Aorta (tissue), 5 donors: Measurements from ENCODE around the gene CLBA1. TPM values are rescaled to one million over a fixed set of nuclear protein-coding genes. Genes with fewer than 3 reads are reported as not detected.

Source experiments
- ATAC-seq: fragments of 200-7000 bp; cut with Tn5 transposase; one replicate; pipeline ENCODE4 v1.9.1; 2022; ENCODE audit warnings: moderate library complexity; ENCODE audit not compliant: low FRiP score
- DNase-seq, 2 donors: peaks; one replicate each; pipeline ENCODE4 v3.0.0-alpha.2; 2020
- H3K27ac ChIP-seq, 2 donors: one replicate each; pipeline ENCODE4 v1.5.1; 2013; ENCODE audit warnings: low read length in 2 of 2, mild to moderate bottlenecking in 2 of 2, moderate library complexity in 2 of 2, control low read depth in 1 of 2, inconsistent platforms in 1 of 2, low read depth in 1 of 2
- H3K27me3 ChIP-seq, 2 donors: one replicate each; pipeline ENCODE4 v1.6.1; 2013; ENCODE audit warnings: control low read depth in 1 of 2, low read length in 1 of 2, mild to moderate bottlenecking in 1 of 2, moderate library complexity in 1 of 2; ENCODE audit not compliant: insufficient read depth in 2 of 2, control insufficient read depth in 1 of 2
- H3K36me3 ChIP-seq, 2 donors: one replicate each; pipeline ENCODE4 v1.6.1; 2013; ENCODE audit warnings: control low read depth in 1 of 2, low read length in 1 of 2, mild to moderate bottlenecking in 1 of 2; ENCODE audit not compliant: insufficient read depth in 2 of 2, control insufficient read depth in 1 of 2
- H3K4me1 ChIP-seq, 2 donors: one replicate each; pipeline ENCODE4 v1.6.1; 2013; ENCODE audit warnings: low read length in 2 of 2, control low read depth in 1 of 2, mild to moderate bottlenecking in 1 of 2, moderate library complexity in 1 of 2; ENCODE audit not compliant: insufficient read depth in 2 of 2, control insufficient read depth in 1 of 2
- H3K4me3 ChIP-seq, 2 donors: one replicate each; pipeline ENCODE4 v1.5.1; 2013; ENCODE audit warnings: low read length in 2 of 2, control low read depth in 1 of 2, mild to moderate bottlenecking in 1 of 2
- H3K9me3 ChIP-seq: one replicate; pipeline ENCODE4 v1.6.1; 2013; ENCODE audit warnings: mild to moderate bottlenecking, low read length; ENCODE audit not compliant: control insufficient read depth
- WGBS, 2 donors: extraction: QIAGEN DNeasy Blood & Tissue Kit; methylation state at CpG; one replicate each; pipeline ENCODE4 v1.1.7; 2013; 5-methylcytosine and 5-hydroxymethylcytosine counted together
- intact Hi-C, 2 donors: fragments of 100-400 bp; cut with DNase I; formaldehyde crosslinking; loops; one replicate each; pipeline versions ENCODE4 v1.14.2 to v1.15.0; 2022
- long read RNA-seq, 2 donors: library from polyadenylated mRNA; unstranded; transcript quantifications; one replicate each; pipeline ENCODE4 v2.0.0, GENCODE V29; 2020 to 2021
- polyA plus RNA-seq, 2 donors: library from polyadenylated mRNA; stranded (reverse); fragments of 200-250 nt; gene quantifications; one replicate each; pipeline ENCODE4 v1.2.3, GENCODE V29; 2013
- total RNA-seq, 2 donors: library from RNA; stranded (reverse); fragmentation: NEBNext Ultra II Directional; extraction: Animal tissue kit (Norgen Biotek cat#: 25700); gene quantifications; one replicate each; pipeline ENCODE4 v1.2.1, GENCODE V29; 2021
- donor health status: healthy with polysubstance abuse.
- donor health status: Bipolar disorder and iron deficiency.
- donor health status: DM: no; HTN: no; CAD: no.
- donor health status: DM: no; HTN: no; CAD: no.
- donor health status: DM: yes; HTN: yes; CAD: no.

CLBA1 gene
- total RNA-seq (1 to 10 TPM; 2.6 to 5.1 TPM), polyA plus RNA-seq (10 to 100 TPM in 1 of 2 donors, 1 to 10 TPM in 1; 1.8 to 10.2 TPM)
- long read RNA-seq, donor 1, partial matches to known transcripts, result 1 of 9 reads
- long read RNA-seq, donor 1, other reads (novel, unspliced or antisense), result 4 of 9 reads
- long read RNA-seq, donor 2, transcript CLBA1-202 (5 exons, 2,370 nt), result major isoform, 5 of 8 reads
- long read RNA-seq, donor 2, partial matches to known transcripts, result 0 of 8 reads
- long read RNA-seq, donor 2, other reads (novel, unspliced or antisense), result 2 of 8 reads

DNA sequence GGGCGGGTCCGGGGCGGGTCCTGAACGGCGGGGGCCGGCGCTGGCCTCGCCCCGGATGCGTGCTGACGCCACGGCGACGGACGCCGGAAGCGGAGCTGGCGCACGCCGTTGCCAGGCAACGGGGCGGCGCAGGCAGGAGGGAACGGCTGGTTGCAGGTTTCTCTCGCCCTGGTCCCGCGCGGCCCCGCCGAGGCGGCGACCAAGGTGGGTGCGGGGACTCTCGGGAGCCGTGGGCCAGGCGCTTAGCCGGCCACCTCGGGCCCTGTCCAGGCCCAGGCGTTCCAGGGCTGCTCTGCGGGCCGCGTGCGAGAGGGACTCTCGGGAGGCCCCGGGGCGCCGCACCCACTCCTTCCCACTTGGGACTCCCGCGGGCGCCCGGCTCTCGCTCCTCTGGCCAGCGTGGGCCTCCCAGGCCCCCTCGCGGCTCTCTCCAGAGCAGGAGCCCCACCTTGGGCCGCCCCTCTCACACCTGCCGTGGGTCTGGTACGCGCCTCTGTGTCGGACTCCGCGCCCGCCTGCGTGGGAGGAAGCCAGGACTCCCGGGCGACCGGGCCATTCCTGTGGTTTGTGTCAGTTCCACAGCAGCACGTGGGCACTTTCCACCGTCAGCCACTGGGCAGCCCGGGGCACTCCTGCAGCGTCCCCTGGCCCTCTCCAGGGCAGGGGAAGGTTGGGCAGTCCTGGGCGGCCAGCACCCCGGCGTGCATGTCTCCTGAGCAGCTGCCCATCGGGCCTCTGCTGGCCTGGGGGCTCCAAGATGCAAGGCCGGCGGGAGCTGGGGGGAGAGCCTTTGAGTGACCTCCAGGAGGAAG, at the start of gene CLBA1:
Gene CLBA1 (plus strand): TSS at position 114 of the 812 bp plus-strand sequence. CDS start 644 bp downstream, at position 758.
- peak within 1 kb of the TSS in 1 of 2 donors; percentile 28 for H3K27ac ChIP-seq
- ATAC-seq (peak; percentile 93), DNase-seq (peak; percentile 93 to 96)
- H3K9me3 ChIP-seq, result no peaks in the 10 kb centered on the region
- no peaks in the 10 kb centered on the region for H3K4me1 ChIP-seq
- peak within 1 kb of the TSS; percentile 53 to 73 for H3K4me3 ChIP-seq
- no peaks in the 10 kb centered on the region for H3K36me3 ChIP-seq
- WGBS, 2 donors, result 1% methylated on average over 60 to 77 of the region's 77 CpGs
- no peaks in the 10 kb centered on the region for H3K27me3 ChIP-seq
- intact Hi-C loops, result no loop called here

DNA sequence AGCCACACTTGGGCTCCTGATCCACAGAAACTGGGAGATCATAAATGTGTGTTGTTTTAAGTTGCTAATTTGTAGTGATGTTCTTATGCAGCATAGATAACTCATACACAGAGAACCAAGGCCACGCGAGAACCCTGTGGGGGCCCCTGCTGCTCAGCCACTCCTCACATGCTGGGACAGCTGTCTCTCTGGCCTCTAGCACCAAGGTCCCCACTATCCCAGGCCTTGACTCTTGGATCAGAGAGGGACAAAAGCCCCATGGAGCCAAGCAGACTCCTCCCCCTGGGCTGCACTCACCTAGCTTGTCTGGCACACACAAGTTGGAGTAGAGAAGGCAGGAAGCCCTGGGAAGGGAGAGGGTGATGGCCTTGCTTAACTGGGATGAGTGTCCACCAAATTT, 49.6 kb upstream of the CLBA1 start:
- DNase-seq, result no peak
- 44 to 80% methylated on average over 2 of the region's 2 CpGs for WGBS, 2 donors
- intact Hi-C loops, result loop anchor here (2.0 to 10.0 kb wide), 2 partner anchors 31 to 109 kb away; no protein-coding TSS in a partner anchor

DNA sequence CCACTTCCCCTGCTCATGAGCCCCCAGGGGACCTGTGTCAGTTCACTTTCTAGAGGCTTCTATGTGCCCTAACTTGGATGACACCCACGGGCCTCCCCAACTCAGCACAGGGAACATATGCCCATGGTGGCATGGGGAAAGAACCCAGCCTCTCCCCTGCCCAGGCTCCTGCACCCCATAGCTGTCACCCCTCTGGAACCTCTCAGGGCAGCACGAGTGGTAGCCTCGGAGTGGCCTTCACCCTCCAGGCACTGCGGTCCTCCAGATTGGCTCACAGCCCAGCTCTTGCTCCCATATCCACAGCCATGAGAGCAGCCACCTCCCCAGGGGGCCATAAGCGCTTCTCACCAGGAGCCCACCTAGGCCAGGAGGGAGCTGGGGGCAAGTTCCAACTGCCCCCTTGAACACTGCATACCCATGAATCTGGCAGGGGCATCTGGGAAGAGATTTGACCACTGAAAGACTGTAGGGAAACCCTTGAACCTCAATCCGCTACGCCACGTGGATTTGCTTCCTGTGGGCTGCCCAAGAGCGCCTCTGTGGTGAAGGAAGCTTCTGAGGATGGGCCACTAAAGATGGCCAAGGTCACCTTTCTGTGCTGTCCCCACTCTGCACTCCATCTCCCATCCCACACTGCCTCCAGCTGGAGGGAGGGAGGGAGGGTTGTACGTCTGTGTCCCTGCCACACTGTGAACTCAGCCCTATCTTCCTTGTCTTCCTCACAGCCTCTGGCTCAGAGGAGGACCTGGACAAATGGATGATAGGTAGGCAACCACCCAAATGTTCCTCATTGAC, 49.0 kb upstream of the CLBA1 start:
- intact Hi-C loops, result loop anchor here (2.0 to 10.0 kb wide), 2 partner anchors 30 to 108 kb away; no protein-coding TSS in a partner anchor
- Histone ChIP-seq H3K4me1 (no peaks in the 10 kb centered on the region), H3K9me3 (no peaks in the 10 kb centered on the region), H3K27ac (no peak overlapping the region), H3K36me3 (no peaks in the 10 kb centered on the region), H3K4me3 (no peak overlapping the region), H3K27me3 (no peaks in the 10 kb centered on the region)
- WGBS, 2 donors, result 64 to 66% methylated on average over 10 of the region's 10 CpGs
- DNase-seq (peak; percentile 44 to 64), ATAC-seq (no peak)

More for the DNA sequence above, 49.6 kb upstream of the CLBA1 start:
- no peaks in the 10 kb centered on the region for H3K9me3 ChIP-seq
- H3K4me3 ChIP-seq, result no peak overlapping the region
- H3K36me3 ChIP-seq, result no peaks in the 10 kb centered on the region
- H3K27ac ChIP-seq, result no peak overlapping the region
- H3K4me1 ChIP-seq, result no peaks in the 10 kb centered on the region
- no peak for ATAC-seq
- no peaks in the 10 kb centered on the region for H3K27me3 ChIP-seq

DNA sequence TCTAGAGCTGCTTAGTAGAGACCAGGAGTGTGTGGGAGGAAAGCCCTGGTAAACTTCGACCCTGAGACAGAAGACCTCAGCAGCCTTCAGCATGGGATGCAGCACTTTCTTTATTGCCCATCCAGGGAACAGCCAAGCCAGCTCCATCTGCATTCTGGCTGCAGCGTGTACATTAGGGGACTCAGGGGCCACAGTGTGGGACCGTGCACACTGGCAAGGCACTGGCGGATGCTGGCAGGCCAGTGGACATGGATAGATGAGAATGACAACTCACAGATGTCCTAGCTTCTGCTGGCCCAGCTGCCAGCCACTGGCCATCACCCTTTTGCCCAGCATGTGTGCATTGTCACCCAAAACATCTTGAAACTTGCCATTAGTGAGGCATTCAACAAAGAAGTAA, 48.4 kb upstream of the CLBA1 start:
- DNase-seq (peak in 1 of 2 donors; percentile 35), ATAC-seq (no peak)
- Histone ChIP-seq H3K4me3 (no peak overlapping the region), H3K9me3 (no peaks in the 10 kb centered on the region), H3K36me3 (no peaks in the 10 kb centered on the region), H3K27ac (no peak overlapping the region), H3K4me1 (no peaks in the 10 kb centered on the region), H3K27me3 (no peaks in the 10 kb centered on the region)
- intact Hi-C loops, result loop anchor here (2.0 to 10.0 kb wide), 2 partner anchors 30 to 108 kb away; no protein-coding TSS in a partner anchor
- 64 to 76% methylated on average over 4 of the region's 4 CpGs for WGBS, 2 donors

DNA sequence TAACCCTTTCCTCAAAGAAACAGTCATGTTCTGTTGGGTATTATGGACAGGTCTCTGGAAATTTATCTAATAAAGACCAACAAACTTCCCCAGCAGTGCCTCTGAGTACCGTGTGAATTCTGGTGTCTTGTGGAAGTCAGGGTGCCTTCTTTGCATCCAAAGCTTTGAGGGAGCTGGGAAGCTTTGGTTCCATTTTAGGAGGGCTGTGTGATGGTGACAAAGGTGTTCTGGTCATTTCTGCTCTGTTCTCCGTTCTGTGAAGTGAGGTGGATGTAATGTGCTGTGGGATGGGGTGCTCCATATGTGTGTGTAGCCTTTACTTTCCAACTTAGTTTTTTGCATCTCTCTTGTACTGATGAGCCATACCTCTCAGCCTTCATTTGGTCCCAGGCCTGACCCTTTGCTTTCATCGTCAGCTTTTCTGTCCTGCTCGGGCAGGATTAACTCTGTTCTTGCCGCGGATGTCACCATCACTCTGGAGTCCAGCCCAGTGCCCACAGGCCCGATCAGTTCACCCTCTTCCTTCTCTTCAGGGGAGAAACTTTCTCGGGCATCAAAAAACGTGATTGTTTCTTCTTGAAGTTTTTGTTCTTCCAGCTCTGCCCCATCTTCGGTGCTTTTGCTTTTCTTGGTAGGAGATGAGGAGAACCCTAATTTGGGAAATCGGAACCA, 47.8 kb upstream of the CLBA1 start:
- DNase-seq (peak in 1 of 2 donors; percentile 17), ATAC-seq (no peak)
- H3K4me1 ChIP-seq, result no peaks in the 10 kb centered on the region
- no peak overlapping the region for H3K27ac ChIP-seq
- H3K36me3 ChIP-seq, result no peaks in the 10 kb centered on the region
- H3K4me3 ChIP-seq, result no peak overlapping the region
- intact Hi-C loops, result loop anchor here (2.0 to 10.0 kb wide), 2 partner anchors 29 to 107 kb away; no protein-coding TSS in a partner anchor
- no peaks in the 10 kb centered on the region for H3K9me3 ChIP-seq
- WGBS, 2 donors, result 69 to 73% methylated on average over 11 of the region's 11 CpGs
- no peaks in the 10 kb centered on the region for H3K27me3 ChIP-seq

DNA sequence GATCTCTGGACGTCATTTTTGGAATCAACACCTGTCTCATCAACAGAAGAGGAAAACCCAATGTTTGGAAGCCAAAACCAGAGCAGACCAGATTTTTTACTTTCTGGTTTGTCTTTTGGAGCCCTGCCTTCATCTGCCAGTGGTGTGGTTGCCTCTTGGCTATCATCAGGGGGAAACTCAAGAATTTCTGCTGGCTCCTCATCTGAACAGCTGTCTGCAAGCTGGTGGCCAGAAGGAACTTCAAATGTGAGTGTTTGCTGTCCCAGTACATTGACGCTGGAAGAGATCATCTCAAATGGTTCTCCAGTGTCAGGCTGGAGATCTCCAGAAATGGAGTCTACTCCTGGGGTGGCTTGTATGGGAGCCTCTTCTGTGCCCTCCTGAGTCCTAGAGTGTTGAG, 47.2 kb upstream of the CLBA1 start:
- 77 to 81% methylated on average over 2 of the region's 2 CpGs for WGBS, 2 donors
- intact Hi-C loops, result loop anchor here (10.0 kb wide), 1 partner anchor 106 kb away; no protein-coding TSS in a partner anchor
- H3K27ac ChIP-seq, result no peak overlapping the region

DNA sequence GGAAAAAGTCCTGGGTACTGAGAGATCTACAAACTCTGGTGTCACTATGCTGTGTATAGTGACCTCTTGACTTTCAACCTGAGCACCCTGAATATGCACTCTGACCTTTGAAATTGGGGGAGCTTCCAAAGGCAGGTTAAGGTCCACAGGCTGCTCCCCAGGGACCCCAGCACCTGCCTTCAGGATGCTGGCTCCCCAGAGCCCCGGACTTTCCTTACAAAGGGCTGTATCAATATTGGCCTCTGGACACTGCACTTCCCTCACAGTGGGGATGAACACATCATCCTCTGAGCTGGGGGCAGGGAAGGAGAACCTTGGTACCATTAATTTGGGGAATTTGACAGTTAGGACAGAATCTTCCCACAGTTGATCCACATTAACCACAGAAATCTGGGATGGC, 46.6 kb upstream of the CLBA1 start:
- H3K4me1 ChIP-seq, result no peaks in the 10 kb centered on the region

More for the DNA sequence above, 47.2 kb upstream of the CLBA1 start:
- DNase-seq, result no peak
- H3K27me3 ChIP-seq, result no peaks in the 10 kb centered on the region
- no peak for ATAC-seq
- H3K4me3 ChIP-seq, result no peak overlapping the region
- no peaks in the 10 kb centered on the region for H3K4me1 ChIP-seq
- no peaks in the 10 kb centered on the region for H3K36me3 ChIP-seq
- no peaks in the 10 kb centered on the region for H3K9me3 ChIP-seq

More for the DNA sequence above, 46.6 kb upstream of the CLBA1 start:
- no peak overlapping the region for H3K27ac ChIP-seq
- no peaks in the 10 kb centered on the region for H3K27me3 ChIP-seq
- DNase-seq (no peak), ATAC-seq (no peak)
- no peaks in the 10 kb centered on the region for H3K36me3 ChIP-seq
- no peaks in the 10 kb centered on the region for H3K9me3 ChIP-seq
- WGBS, 2 donors, result 73 to 94% methylated on average over 1 of the region's 1 CpG
- intact Hi-C loops, result loop anchor here (10.0 kb wide), 1 partner anchor 106 kb away; no protein-coding TSS in a partner anchor
- H3K4me3 ChIP-seq, result no peak overlapping the region
